Sigmoid colon (tissue), 7 donors: ENCODE data around the gene SYNDIG1. TPM values are rescaled to one million over a fixed set of nuclear protein-coding genes. Genes with fewer than 3 reads are reported as not detected.

ENCODE experiments used
- DNase-seq: peaks from one replicate; pipeline ENCODE4 v3.0.0-alpha.2; 2019
- H3K27ac ChIP-seq, 4 donors: fragments of 200-600 bp; sonication (generic); one replicate each; pipeline ENCODE4 v1.5.1; 2016 to 2019; ENCODE audit warnings: mild to moderate bottlenecking in 1 of 4
- H3K27me3 ChIP-seq, 3 donors: fragments of 200-600 bp; sonication (generic); one replicate each; pipeline ENCODE4 v1.5.1; 2019; ENCODE audit warnings: mild to moderate bottlenecking in 1 of 3
- H3K36me3 ChIP-seq, 4 donors: fragments of 200-600 bp; sonication (generic); one replicate each; pipeline ENCODE4 v1.5.1; 2016 to 2019
- H3K4me1 ChIP-seq, 4 donors: fragments of 200-600 bp; sonication (generic); one replicate each; pipeline ENCODE4 v1.5.1; 2017 to 2019
- H3K4me3 ChIP-seq, 4 donors: fragments of 200-600 bp; sonication (generic); one replicate each; pipeline ENCODE4 v1.5.1; 2017 to 2019; ENCODE audit warnings: mild to moderate bottlenecking in 2 of 4, moderate library complexity in 1 of 4
- H3K9me3 ChIP-seq, 4 donors: fragments of 200-600 bp in 3 of 4; sonication (generic) in 3 of 4; one replicate each; pipeline versions ENCODE4 v1.5.1 to v1.6.1; 2013 to 2019
- CTCF ChIP-seq, 4 experiments: fragments of 450-650 bp in 3 of 4; fragments of 200-600 bp in 1 of 4; IDR thresholded peaks; one replicate each; pipeline ENCODE4 v1.5.1; 2016 to 2019; ENCODE audit warnings: antibody characterized with exemption in 4 of 4, mild to moderate bottlenecking in 3 of 4, moderate library complexity in 2 of 4
- EP300 ChIP-seq, 4 donors: sonication (generic); formaldehyde crosslinking; IDR thresholded peaks; one replicate each; pipeline ENCODE4 v1.6.1; 2017; ENCODE audit warnings: antibody characterized with exemption in 4 of 4
- POLR2A ChIP-seq, 2 donors: fragments of 450-650 bp; IDR thresholded peaks; one replicate each; pipeline ENCODE4 v1.6.1; 2016; ENCODE audit warnings: antibody characterized with exemption in 2 of 2, mild to moderate bottlenecking in 2 of 2, moderate library complexity in 2 of 2
- POLR2AphosphoS5 ChIP-seq, 4 donors: sonication (generic); formaldehyde crosslinking; IDR thresholded peaks; one replicate each; pipeline ENCODE4 v1.6.1; 2017; ENCODE audit warnings: antibody characterized with exemption in 4 of 4
- WGBS, 2 donors: extraction: QIAGEN DNeasy Blood & Tissue Kit; methylation state at CpG; one replicate each; pipeline ENCODE4 v1.1.7; 2013; 5-methylcytosine and 5-hydroxymethylcytosine counted together
- intact Hi-C: fragments of 100-400 bp; cut with DNase I; formaldehyde crosslinking; loops from one replicate; pipeline ENCODE4 v1.15.1; 2023
- polyA plus RNA-seq, 3 donors: library from polyadenylated mRNA; stranded (reverse); fragments of 200-250 nt; gene quantifications; one replicate each; pipeline ENCODE4 v1.2.3, GENCODE V29; 2013
- total RNA-seq, 4 donors: library from RNA; depleted of rRNA; stranded (reverse); fragments of >200 nt; gene quantifications; one replicate each; pipeline ENCODE4 v1.1.0, GENCODE V29; 2016
- donor health status: healthy with polysubstance abuse.
- donor health status: Bipolar disorder and iron deficiency.
- donor health status: healthy.

SYNDIG1 gene
- total and polyA plus RNA-seq, 7 donors: 0.16 to 0.69 (median 0.36) TPM; not detected in 2

- Histone ChIP-seq H3K27me3 (no peaks in the 10 kb centered on the region), H3K4me1 (no peaks in the 10 kb centered on the region), H3K27ac (no peak overlapping the region), H3K4me3 (no peak overlapping the region), H3K36me3 (no peaks in the 10 kb centered on the region), H3K9me3 (no peaks in the 10 kb centered on the region)
- TF ChIP-seq EP300 (IDR thresholded peaks at IDR 0.05) (no peak), POLR2A (IDR thresholded peaks at IDR 0.05) (no peak), POLR2AphosphoS5 (IDR thresholded peaks at IDR 0.05) (no peak), CTCF (IDR thresholded peaks at IDR 0.05) (no peak)
- 77 to 88% methylated on average over 5 of the region's 5 CpGs for WGBS, 2 donors
- intact Hi-C loops: no loop called here
- DNase-seq: no peak
These were observed 105.4 kb downstream of the SYNDIG1 start for GRCh38 chr20:24574797-24575196.

GRCh38 chr20:24575811-24576210, 106.4 kb downstream of the SYNDIG1 start:
- no peak for TF ChIP-seq POLR2A (IDR thresholded peaks at IDR 0.05)
- TF ChIP-seq POLR2AphosphoS5 (IDR thresholded peaks at IDR 0.05): no peak
- TF ChIP-seq CTCF (IDR thresholded peaks at IDR 0.05): no peak
- no peak for TF ChIP-seq EP300 (IDR thresholded peaks at IDR 0.05)
- WGBS, 2 donors: 80 to 89% methylated on average over 4 of the region's 4 CpGs
- H3K4me1 ChIP-seq: no peaks in the 10 kb centered on the region
- H3K27ac ChIP-seq: no peak overlapping the region
- DNase-seq: no peak
- no peaks in the 10 kb centered on the region for H3K27me3 ChIP-seq
- no peaks in the 10 kb centered on the region for H3K9me3 ChIP-seq
- H3K36me3 ChIP-seq: no peaks in the 10 kb centered on the region
- intact Hi-C loops: no loop called here
- H3K4me3 ChIP-seq: no peak overlapping the region

GRCh38 chr20:24576447-24576846, 107.0 kb downstream of the SYNDIG1 start:
- H3K36me3 ChIP-seq: no peaks in the 10 kb centered on the region
- no peaks in the 10 kb centered on the region for H3K4me1 ChIP-seq
- WGBS, 2 donors: 75 to 88% methylated on average over 11 of the region's 11 CpGs
- H3K27ac ChIP-seq: no peak overlapping the region
- H3K4me3 ChIP-seq: no peak overlapping the region
- no peak for DNase-seq
- no peaks in the 10 kb centered on the region for H3K9me3 ChIP-seq
- H3K27me3 ChIP-seq: no peaks in the 10 kb centered on the region
- intact Hi-C loops: no loop called here
- TF ChIP-seq EP300 (IDR thresholded peaks at IDR 0.05): no peak
- TF ChIP-seq POLR2A (IDR thresholded peaks at IDR 0.05): no peak
- no peak for TF ChIP-seq POLR2AphosphoS5 (IDR thresholded peaks at IDR 0.05)
- no peak for TF ChIP-seq CTCF (IDR thresholded peaks at IDR 0.05)

- Histone ChIP-seq H3K36me3 (no peaks in the 10 kb centered on the region), H3K9me3 (no peaks in the 10 kb centered on the region), H3K27me3 (peaks cover 0 to 1% (median 0%) of the 10 kb centered on the region in 3 donors), H3K4me3 (no peak overlapping the region), H3K4me1 (no peaks in the 10 kb centered on the region), H3K27ac (no peak overlapping the region)
- intact Hi-C loops: no loop called here
- TF ChIP-seq EP300 (IDR thresholded peaks at IDR 0.05) (no peak), CTCF (IDR thresholded peaks at IDR 0.05) (no peak), POLR2A (IDR thresholded peaks at IDR 0.05) (no peak), POLR2AphosphoS5 (IDR thresholded peaks at IDR 0.05) (no peak)
- 79 to 86% methylated on average over 10 of the region's 10 CpGs for WGBS, 2 donors
- DNase-seq: no peak
These were observed 108.0 kb downstream of the SYNDIG1 start for GRCh38 chr20:24577271-24577909.
